ENCODE measurements around the gene BCKDK. TPM values are rescaled to one million over a fixed set of nuclear protein-coding genes. Genes with fewer than 3 reads are reported as not detected.

The BCKDK gene
- total and polyA plus RNA-seq, 2 of the 13 experiments (the other 11 are each of a cell fraction or from before 2014, with no cell fraction given) = 24.9 to 42.6 TPM

DNA sequence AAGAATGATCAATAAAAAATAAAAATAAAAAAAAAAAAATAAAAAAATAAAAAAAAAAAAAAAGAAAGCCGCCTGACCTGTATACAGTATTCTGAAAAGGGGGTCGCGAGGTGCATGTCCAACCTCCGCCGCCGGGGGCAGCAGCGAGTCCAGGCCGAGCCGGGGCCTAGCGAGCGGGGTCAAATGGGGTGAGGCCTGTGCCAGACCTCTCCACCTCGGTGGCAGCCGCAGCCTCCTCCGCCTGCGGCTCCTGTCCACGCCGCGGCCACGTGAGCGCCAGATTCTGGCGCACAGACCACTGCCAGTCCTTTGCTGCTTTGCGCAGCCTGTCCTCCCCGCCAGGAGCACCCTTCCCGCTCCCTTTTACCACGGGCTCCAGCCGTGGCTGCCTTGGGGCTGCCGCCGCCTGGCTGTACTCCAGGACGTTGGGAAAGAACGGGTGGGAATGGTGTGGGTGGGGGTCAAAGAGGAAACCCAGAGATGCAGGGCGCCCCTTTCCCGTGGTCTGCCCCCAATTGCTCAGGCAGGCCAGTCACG, 2.4 kb upstream of the BCKDK start (continued):
- TF ChIP-seq TP53 (CRISPR knock-in tag; conservative IDR thresholded peaks at IDR 0.05) (peak; percentile 77; the same call in 1 of the 2 replicates), ZSCAN30 (CRISPR knock-in tag; IDR thresholded peaks at IDR 0.05) (no peak), SAFB2 (CRISPR knock-in tag; IDR thresholded peaks at IDR 0.05; ENCODE audit: borderline replicate concordance, low read depth) (peak; percentile 91), TCF7 (IDR thresholded peaks at IDR 0.05; ENCODE audit: low read depth) (no peak), ZNF543 (CRISPR knock-in tag; IDR thresholded peaks at IDR 0.05) (peak; percentile 95), CEBPG (CRISPR knock-in tag; IDR thresholded peaks at IDR 0.05) (peak; percentile 65; the same call in 1 of the 2 replicates), GATAD1 (CRISPR knock-in tag; IDR thresholded peaks at IDR 0.05) (peak; percentile 83), JUNB (CRISPR knock-in tag; IDR thresholded peaks at IDR 0.05; ENCODE audit: borderline replicate concordance) (no peak)
- TF ChIP-seq, protein P1, sequence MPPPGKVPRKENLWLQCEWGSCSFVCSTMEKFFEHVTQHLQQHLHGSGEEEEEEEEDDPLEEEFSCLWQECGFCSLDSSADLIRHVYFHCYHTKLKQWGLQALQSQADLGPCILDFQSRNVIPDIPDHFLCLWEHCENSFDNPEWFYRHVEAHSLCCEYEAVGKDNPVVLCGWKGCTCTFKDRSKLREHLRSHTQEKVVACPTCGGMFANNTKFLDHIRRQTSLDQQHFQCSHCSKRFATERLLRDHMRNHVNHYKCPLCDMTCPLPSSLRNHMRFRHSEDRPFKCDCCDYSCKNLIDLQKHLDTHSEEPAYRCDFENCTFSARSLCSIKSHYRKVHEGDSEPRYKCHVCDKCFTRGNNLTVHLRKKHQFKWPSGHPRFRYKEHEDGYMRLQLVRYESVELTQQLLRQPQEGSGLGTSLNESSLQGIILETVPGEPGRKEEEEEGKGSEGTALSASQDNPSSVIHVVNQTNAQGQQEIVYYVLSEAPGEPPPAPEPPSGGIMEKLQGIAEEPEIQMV (CRISPR knock-in tag; IDR thresholded peaks at IDR 0.05; ENCODE audit: low read depth) = peak; percentile 95
- TF ChIP-seq, protein P2, sequence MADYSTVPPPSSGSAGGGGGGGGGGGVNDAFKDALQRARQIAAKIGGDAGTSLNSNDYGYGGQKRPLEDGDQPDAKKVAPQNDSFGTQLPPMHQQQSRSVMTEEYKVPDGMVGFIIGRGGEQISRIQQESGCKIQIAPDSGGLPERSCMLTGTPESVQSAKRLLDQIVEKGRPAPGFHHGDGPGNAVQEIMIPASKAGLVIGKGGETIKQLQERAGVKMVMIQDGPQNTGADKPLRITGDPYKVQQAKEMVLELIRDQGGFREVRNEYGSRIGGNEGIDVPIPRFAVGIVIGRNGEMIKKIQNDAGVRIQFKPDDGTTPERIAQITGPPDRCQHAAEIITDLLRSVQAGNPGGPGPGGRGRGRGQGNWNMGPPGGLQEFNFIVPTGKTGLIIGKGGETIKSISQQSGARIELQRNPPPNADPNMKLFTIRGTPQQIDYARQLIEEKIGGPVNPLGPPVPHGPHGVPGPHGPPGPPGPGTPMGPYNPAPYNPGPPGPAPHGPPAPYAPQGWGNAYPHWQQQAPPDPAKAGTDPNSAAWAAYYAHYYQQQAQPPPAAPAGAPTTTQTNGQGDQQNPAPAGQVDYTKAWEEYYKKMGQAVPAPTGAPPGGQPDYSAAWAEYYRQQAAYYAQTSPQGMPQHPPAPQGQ (CRISPR knock-in tag; IDR thresholded peaks at IDR 0.05; ENCODE audit: borderline replicate concordance) = peak; percentile 73; the same call in 1 of the 2 replicates
- TF ChIP-seq, protein P3, sequence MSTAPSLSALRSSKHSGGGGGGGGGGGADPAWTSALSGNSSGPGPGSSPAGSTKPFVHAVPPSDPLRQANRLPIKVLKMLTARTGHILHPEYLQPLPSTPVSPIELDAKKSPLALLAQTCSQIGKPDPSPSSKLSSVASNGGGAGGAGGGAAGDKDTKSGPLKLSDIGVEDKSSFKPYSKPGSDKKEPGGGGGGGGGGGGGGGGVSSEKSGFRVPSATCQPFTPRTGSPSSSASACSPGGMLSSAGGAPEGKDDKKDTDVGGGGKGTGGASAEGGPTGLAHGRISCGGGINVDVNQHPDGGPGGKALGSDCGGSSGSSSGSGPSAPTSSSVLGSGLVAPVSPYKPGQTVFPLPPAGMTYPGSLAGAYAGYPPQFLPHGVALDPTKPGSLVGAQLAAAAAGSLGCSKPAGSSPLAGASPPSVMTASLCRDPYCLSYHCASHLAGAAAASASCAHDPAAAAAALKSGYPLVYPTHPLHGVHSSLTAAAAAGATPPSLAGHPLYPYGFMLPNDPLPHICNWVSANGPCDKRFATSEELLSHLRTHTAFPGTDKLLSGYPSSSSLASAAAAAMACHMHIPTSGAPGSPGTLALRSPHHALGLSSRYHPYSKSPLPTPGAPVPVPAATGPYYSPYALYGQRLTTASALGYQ (CRISPR knock-in tag; IDR thresholded peaks at IDR 0.05) = peak; percentile 82
- TF ChIP-seq, protein P4, sequence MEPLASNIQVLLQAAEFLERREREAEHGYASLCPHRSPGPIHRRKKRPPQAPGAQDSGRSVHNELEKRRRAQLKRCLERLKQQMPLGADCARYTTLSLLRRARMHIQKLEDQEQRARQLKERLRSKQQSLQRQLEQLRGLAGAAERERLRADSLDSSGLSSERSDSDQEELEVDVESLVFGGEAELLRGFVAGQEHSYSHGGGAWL (CRISPR knock-in tag; IDR thresholded peaks at IDR 0.05) = peak; percentile 98
- TF ChIP-seq, protein P5, sequence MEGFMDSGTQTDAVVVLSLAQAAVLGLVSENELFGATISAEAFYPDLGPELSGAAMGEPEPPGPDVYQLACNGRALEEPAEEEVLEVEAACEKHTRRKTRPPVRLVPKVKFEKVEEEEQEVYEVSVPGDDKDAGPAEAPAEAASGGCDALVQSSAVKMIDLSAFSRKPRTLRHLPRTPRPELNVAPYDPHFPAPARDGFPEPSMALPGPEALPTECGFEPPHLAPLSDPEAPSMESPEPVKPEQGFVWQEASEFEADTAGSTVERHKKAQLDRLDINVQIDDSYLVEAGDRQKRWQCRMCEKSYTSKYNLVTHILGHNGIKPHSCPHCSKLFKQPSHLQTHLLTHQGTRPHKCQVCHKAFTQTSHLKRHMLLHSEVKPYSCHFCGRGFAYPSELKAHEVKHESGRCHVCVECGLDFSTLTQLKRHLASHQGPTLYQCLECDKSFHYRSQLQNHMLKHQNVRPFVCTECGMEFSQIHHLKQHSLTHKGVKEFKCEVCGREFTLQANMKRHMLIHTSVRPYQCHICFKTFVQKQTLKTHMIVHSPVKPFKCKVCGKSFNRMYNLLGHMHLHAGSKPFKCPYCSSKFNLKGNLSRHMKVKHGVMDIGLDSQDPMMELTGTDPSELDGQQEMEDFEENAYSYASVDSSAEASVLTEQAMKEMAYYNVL (CRISPR knock-in tag; IDR thresholded peaks at IDR 0.05; ENCODE audit: borderline replicate concordance) = peak; percentile 92; the same call in 1 of the 2 replicates
- TF ChIP-seq, protein P6, sequence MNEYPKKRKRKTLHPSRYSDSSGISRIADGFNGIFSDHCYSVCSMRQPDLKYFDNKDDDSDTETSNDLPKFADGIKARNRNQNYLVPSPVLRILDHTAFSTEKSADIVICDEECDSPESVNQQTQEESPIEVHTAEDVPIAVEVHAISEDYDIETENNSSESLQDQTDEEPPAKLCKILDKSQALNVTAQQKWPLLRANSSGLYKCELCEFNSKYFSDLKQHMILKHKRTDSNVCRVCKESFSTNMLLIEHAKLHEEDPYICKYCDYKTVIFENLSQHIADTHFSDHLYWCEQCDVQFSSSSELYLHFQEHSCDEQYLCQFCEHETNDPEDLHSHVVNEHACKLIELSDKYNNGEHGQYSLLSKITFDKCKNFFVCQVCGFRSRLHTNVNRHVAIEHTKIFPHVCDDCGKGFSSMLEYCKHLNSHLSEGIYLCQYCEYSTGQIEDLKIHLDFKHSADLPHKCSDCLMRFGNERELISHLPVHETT (CRISPR knock-in tag; conservative IDR thresholded peaks at IDR 0.05) = peak; percentile 96
- TF ChIP-seq, protein P7, sequence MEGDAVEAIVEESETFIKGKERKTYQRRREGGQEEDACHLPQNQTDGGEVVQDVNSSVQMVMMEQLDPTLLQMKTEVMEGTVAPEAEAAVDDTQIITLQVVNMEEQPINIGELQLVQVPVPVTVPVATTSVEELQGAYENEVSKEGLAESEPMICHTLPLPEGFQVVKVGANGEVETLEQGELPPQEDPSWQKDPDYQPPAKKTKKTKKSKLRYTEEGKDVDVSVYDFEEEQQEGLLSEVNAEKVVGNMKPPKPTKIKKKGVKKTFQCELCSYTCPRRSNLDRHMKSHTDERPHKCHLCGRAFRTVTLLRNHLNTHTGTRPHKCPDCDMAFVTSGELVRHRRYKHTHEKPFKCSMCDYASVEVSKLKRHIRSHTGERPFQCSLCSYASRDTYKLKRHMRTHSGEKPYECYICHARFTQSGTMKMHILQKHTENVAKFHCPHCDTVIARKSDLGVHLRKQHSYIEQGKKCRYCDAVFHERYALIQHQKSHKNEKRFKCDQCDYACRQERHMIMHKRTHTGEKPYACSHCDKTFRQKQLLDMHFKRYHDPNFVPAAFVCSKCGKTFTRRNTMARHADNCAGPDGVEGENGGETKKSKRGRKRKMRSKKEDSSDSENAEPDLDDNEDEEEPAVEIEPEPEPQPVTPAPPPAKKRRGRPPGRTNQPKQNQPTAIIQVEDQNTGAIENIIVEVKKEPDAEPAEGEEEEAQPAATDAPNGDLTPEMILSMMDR (CRISPR knock-in tag; IDR thresholded peaks at IDR 0.05) = peak; percentile 82
